Endothelial cell of umbilical vein (primary cell): ENCODE results near the gene WDR90. TPM values are rescaled to one million over a fixed set of nuclear protein-coding genes. Genes with fewer than 3 reads are reported as not detected.

Source experiments
- BruUV-seq: library from RNA; stranded (reverse); fragments of 400-500 nt; replicated peaks from 2 replicates; lab custom pipeline; 2021; lab: Mats Ljungman, UMichigan
- CTCF ChIA-PET: fragments of 300-600, 350-600 bp; sonication (Branson Sonifier 250); formaldehyde crosslinking; loops from one replicate; lab custom pipeline; 2021; ENCODE audit warnings: antibody characterized with exemption, inconsistent platforms; lab: Charles Lee
- POLR2A ChIA-PET: fragments of 300-600, 350-600 bp; sonication (Branson Sonifier 250); formaldehyde crosslinking; loops from one replicate; lab custom pipeline; 2021; ENCODE audit warnings: antibody characterized with exemption, inconsistent platforms; lab: Charles Lee
- DNase-seq: peaks from one replicate; pipeline ENCODE4 v3.0.0-alpha.2; 2011; ENCODE audit warnings: low read depth, low spot score
- FAIRE-seq: peaks from 2 replicates; lab custom pipeline; 2011; peaks lifted over from hg19 to GRCh38; lab: Jason Lieb, UNC
- H2AFZ ChIP-seq: 2 replicates; pipeline ENCODE4 v1.6.0; 2012; ENCODE audit warnings: low read depth, low read length, control low read depth, inconsistent platforms
- H3K27ac ChIP-seq: 2 replicates; pipeline ENCODE4 v1.5.1; 2011; ENCODE audit warnings: low read depth, mild to moderate bottlenecking, control low read depth, low read length, moderate library complexity; ENCODE audit not compliant: insufficient read depth
- H3K27me3 ChIP-seq, 2 experiments: 2 replicates each; pipeline versions ENCODE4 v1.6.0 to v1.6.1; 2011; ENCODE audit warnings: low read length in 2 of 2, mixed read lengths in 1 of 2; ENCODE audit not compliant: control insufficient read depth in 2 of 2, insufficient read depth in 2 of 2
- H3K36me3 ChIP-seq, 2 experiments: 2 replicates in 1 of 2; 3 replicates in 1 of 2; pipeline ENCODE4 v1.5.1; 2011; ENCODE audit warnings: low read length in 2 of 2, mild to moderate bottlenecking in 1 of 2, moderate library complexity in 1 of 2; ENCODE audit not compliant: control insufficient read depth in 2 of 2, insufficient read depth in 2 of 2; ENCODE audit errors: extremely low read depth in 1 of 2
- H3K4me1 ChIP-seq: 3 replicates; pipeline ENCODE4 v1.5.1; 2011; ENCODE audit warnings: mild to moderate bottlenecking, low read length; ENCODE audit not compliant: control insufficient read depth, insufficient read depth; ENCODE audit errors: extremely low read depth
- H3K4me2 ChIP-seq: 2 replicates; pipeline ENCODE4 v1.6.1; 2011; ENCODE audit warnings: low read length, control low read depth, mixed read lengths; ENCODE audit not compliant: insufficient read depth
- H3K4me3 ChIP-seq, 3 experiments: fragments of 200-600 bp in 1 of 3; sonication (generic), shearing (Covaris generic) in 1 of 3; replicated peaks in 1 of 3; 2 replicates each; pipeline ENCODE4 v1.5.1; 2011 to 2016; ENCODE audit warnings: control low read depth in 3 of 3, low read length in 3 of 3, mild to moderate bottlenecking in 2 of 3, inconsistent platforms in 1 of 3, low read depth in 1 of 3, moderate library complexity in 1 of 3; ENCODE audit not compliant: insufficient read depth in 1 of 3
- H3K79me2 ChIP-seq: 2 replicates; pipeline ENCODE4 v1.6.0; 2012; ENCODE audit warnings: low read length, inconsistent platforms; ENCODE audit not compliant: control insufficient read depth, insufficient read depth
- H3K9ac ChIP-seq: replicated peaks from 2 replicates; pipeline ENCODE3; 2011; ENCODE audit warnings: low read length, control low read depth; ENCODE audit not compliant: insufficient read depth; ENCODE audit errors: extremely low read depth
- H3K9me1 ChIP-seq: replicated peaks from 3 replicates; pipeline ENCODE4 v1.6.0; 2011; ENCODE audit warnings: mild to moderate bottlenecking, low read length; ENCODE audit not compliant: control insufficient read depth, insufficient read depth; ENCODE audit errors: extremely low read depth
- H3K9me3 ChIP-seq: replicated peaks from 2 replicates; pipeline ENCODE4 v1.5.1; 2012; ENCODE audit warnings: low read length, inconsistent platforms; ENCODE audit not compliant: control insufficient read depth, insufficient read depth
- H4K20me1 ChIP-seq: replicated peaks from 2 replicates; pipeline ENCODE3; 2011; ENCODE audit warnings: mild to moderate bottlenecking, low read length; ENCODE audit not compliant: control insufficient read depth, insufficient read depth; ENCODE audit errors: extremely low read depth
- EZH2 ChIP-seq: IDR thresholded peaks from 2 replicates; pipeline ENCODE4 v1.6.1; 2012; ENCODE audit warnings: borderline replicate concordance, low read depth, mild to moderate bottlenecking, moderate library complexity, low read length, inconsistent platforms; ENCODE audit not compliant: severe bottlenecking
- FOS ChIP-seq: IDR thresholded peaks from 2 replicates; pipeline ENCODE4 v1.6.1; 2011; ENCODE audit warnings: mild to moderate bottlenecking, low read length, moderate library complexity, borderline replicate concordance; ENCODE audit not compliant: insufficient read depth
- GATA2 ChIP-seq: IDR thresholded peaks from 2 replicates; pipeline ENCODE4 v1.7.0; 2011; ENCODE audit warnings: low read depth, mild to moderate bottlenecking, moderate library complexity, mixed read lengths, low read length; ENCODE audit not compliant: insufficient read length, insufficient read depth
- JUN ChIP-seq: IDR thresholded peaks from 2 replicates; pipeline ENCODE4 v1.6.1; 2011; ENCODE audit warnings: borderline replicate concordance, low read depth; ENCODE audit not compliant: insufficient read length, insufficient read depth
- MYC ChIP-seq: IDR thresholded peaks from one replicate; pipeline ENCODE4 v1.6.1; 2011; ENCODE audit warnings: mild to moderate bottlenecking, low read depth, low read length
- POLR2A ChIP-seq: IDR thresholded peaks from 2 replicates; pipeline ENCODE4 v1.6.1; 2012; ENCODE audit warnings: low read depth, mild to moderate bottlenecking, control low read depth, low read length
- POLR2AphosphoS5 ChIP-seq: IDR thresholded peaks from 2 replicates; pipeline ENCODE4 v1.6.1; 2012; ENCODE audit warnings: low read depth, mild to moderate bottlenecking, control low read depth, low read length, moderate library complexity; ENCODE audit not compliant: insufficient read depth
- dilution Hi-C: fragments of 300-500 bp; cut with MboI; formaldehyde crosslinking; loops from one replicate; pipeline ENCODE4 v1.15.0; 2019; ENCODE audit warnings: low sequenced_read_pairs; ENCODE audit not compliant: extremely low pct_ligation_motif_present
- intact Hi-C: fragments of 100-400 bp; cut with micrococcal nuclease; formaldehyde crosslinking; loops from one replicate; pipeline ENCODE4 v1.10.0; 2022
- polyA plus RNA-seq, 4 experiments: library from polyadenylated mRNA; depleted of rRNA in 3 of 4; stranded (reverse) in 3 of 4; unstranded in 1 of 4; fragments of >200 nt; gene quantifications; 2 replicates each; pipeline versions ENCODE4 v1.2.1 to v1.2.3, GENCODE V29; 2011 to 2012; ENCODE audit warnings: missing spikeins in 1 of 4
- total RNA-seq: library from RNA; stranded (reverse); gene quantifications from 2 replicates; pipeline ENCODE4 v1.2.3, GENCODE V29; 2021
- TF ChIP-seq, protein P1 (sequence below), 2 donors: IDR thresholded peaks; 1 replicate in 1 of 2; 2 replicates in 1 of 2; pipeline ENCODE4 v1.5.1; 2011; ENCODE audit warnings: low read length in 2 of 2, mild to moderate bottlenecking in 2 of 2, moderate library complexity in 2 of 2, control low read depth in 1 of 2, inconsistent platforms in 1 of 2, low read depth in 1 of 2; ENCODE audit not compliant: insufficient read depth in 1 of 2; ENCODE audit errors: extremely low read depth in 1 of 2
- TF ChIP-seq, protein P2 (sequence below): IDR thresholded peaks from 2 replicates; pipeline ENCODE4 v1.6.1; 2011; ENCODE audit not compliant: insufficient read depth, insufficient read length

Gene WDR90
- total and polyA plus RNA-seq, 2 donors (not counting 3 experiments of a cell fraction or from before 2014, with no cell fraction given) = 22.2 to 51.8 TPM

DNA sequence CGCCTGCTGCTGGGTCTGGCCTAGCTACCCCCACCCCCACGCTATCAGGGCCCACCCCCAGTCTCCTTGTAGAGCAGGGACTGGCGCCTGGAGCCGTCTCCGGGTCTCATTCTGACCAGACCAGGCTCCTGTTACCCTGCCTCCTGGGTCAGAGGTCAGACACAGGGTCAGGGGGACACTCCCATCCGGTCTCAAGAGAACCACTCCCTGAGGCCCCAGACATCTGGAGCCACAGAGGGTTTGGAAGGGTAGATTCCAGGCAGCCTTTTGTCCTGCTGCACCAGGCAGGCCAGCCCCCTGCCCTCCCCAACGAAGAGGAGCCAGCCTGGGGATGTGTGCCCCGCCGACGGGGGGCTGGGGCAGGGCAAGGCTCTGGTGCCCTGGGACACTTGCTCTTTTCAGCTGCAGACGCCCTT is 19.3 kb upstream of the WDR90 start:
- Histone ChIP-seq H3K9ac (no peak overlapping the region), H3K27me3 (no peaks in the 10 kb centered on the region), H3K9me3 (no peaks in the 10 kb centered on the region), H3K9me1 (no peaks in the 10 kb centered on the region), H3K4me3 (no peak overlapping the region), H3K79me2 (peaks cover 2% of the 10 kb centered on the region), H3K27ac (no peak overlapping the region), H3K36me3 (peaks cover 0 to 5% of the 10 kb centered on the region in 2 experiments), H4K20me1 (no peaks in the 10 kb centered on the region), H3K4me2 (no peak overlapping the region), H3K4me1 (peaks cover 3% of the 10 kb centered on the region), H2AFZ (no peak overlapping the region)
- dilution Hi-C loops = no loop called here
- DNase-seq (no peak), FAIRE-seq (no peak)
- ChIA-PET POLR2A (no interaction called here), CTCF (no interaction called here)
- BruUV-seq = no TSS peak
- TF ChIP-seq POLR2AphosphoS5 (no peak), JUN (no peak), EZH2 (no peak), POLR2A (no peak), MYC (no peak), GATA2 (no peak), FOS (no peak)
- TF ChIP-seq, protein P1, sequence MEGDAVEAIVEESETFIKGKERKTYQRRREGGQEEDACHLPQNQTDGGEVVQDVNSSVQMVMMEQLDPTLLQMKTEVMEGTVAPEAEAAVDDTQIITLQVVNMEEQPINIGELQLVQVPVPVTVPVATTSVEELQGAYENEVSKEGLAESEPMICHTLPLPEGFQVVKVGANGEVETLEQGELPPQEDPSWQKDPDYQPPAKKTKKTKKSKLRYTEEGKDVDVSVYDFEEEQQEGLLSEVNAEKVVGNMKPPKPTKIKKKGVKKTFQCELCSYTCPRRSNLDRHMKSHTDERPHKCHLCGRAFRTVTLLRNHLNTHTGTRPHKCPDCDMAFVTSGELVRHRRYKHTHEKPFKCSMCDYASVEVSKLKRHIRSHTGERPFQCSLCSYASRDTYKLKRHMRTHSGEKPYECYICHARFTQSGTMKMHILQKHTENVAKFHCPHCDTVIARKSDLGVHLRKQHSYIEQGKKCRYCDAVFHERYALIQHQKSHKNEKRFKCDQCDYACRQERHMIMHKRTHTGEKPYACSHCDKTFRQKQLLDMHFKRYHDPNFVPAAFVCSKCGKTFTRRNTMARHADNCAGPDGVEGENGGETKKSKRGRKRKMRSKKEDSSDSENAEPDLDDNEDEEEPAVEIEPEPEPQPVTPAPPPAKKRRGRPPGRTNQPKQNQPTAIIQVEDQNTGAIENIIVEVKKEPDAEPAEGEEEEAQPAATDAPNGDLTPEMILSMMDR (IDR thresholded peaks at IDR 0.05; ENCODE audit: extremely low read depth in 1 of 2, insufficient read depth in 1 of 2, low read depth in 1 of 2, low read length in 2 of 2) = no peak
- TF ChIP-seq, protein P2, sequence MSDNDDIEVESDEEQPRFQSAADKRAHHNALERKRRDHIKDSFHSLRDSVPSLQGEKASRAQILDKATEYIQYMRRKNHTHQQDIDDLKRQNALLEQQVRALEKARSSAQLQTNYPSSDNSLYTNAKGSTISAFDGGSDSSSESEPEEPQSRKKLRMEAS = no peak
- intact Hi-C loops = no loop called here
